ENCODE measurements around the gene LIMCH1.

- TF ChIP-seq CTCF (IDR thresholded peaks at IDR 0.05; ENCODE audit: poor library complexity) (peak; percentile 90), EZH2phosphoT487 (IDR thresholded peaks at IDR 0.05; ENCODE audit: low read depth, severe bottlenecking, unreplicated experiment) (no peak), EZH2 (IDR thresholded peaks at IDR 0.05; ENCODE audit: borderline replicate concordance) (no peak)
Measured at GRCh38 chr4:41661442-41662076, 123.6 kb downstream of the LIMCH1 start.

Data from hepatocyte (in vitro differentiated cells).